Retinal pigment epithelial cell (primary cell): Measurements from ENCODE around the gene ZNF283.

Source experiments
- DNase-seq: peaks from one replicate; pipeline ENCODE4 v3.0.0-alpha.2; 2010; ENCODE audit warnings: low read depth
- H3K4me3 ChIP-seq: 2 replicates; pipeline ENCODE4 v1.5.1; 2011; ENCODE audit warnings: mild to moderate bottlenecking, low read length, control low read depth, moderate library complexity
- CTCF ChIP-seq: conservative IDR thresholded peaks from 2 replicates; pipeline ENCODE4 v1.5.1; 2011; ENCODE audit warnings: low read depth, low read length, control low read depth, inconsistent platforms

The ZNF283 gene

DNA sequence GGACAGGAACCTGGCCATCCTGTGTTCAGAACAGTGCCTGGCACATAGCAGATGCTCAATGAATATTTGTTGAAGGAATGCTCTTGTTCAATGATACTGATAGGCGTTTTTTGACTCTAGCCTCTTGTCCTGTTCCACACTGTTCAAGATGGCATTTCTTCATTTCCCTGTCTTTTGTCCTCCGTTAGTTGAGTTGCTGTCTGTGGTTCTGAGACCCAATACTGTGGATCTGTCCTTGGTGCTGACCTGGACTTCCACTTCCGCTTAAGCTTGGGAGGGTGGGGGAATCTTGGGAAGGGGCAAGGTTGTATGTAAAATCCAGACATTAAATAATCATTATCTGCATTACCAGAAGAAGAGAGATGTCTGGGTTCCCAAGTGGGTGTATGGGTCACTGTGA lies 38.1 kb upstream of the ZNF283 start:
- H3K4me3 ChIP-seq = no peak overlapping the region
- TF ChIP-seq CTCF = no peak
- no peak for DNase-seq

DNA sequence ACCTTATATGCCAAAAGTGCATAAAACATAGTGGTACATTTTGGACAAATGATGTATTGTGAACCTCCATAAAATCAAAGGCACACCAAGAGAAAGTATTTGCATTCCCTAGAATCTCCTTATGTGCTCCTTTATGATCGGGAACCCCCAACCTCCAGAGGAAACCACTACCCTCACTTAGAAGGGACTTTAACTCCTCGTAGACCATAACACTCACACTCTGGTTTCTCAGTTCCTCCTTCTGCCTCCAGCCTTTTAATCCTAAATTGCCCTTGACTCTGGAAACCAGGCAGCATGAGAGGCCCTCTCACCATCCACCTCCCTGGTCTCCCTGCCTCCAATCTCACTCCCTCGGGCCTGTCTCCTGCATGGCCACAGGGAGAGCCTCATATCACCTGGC lies 36.5 kb upstream of the ZNF283 start:
- DNase-seq = no peak
- no peak for TF ChIP-seq CTCF
- no peak overlapping the region for H3K4me3 ChIP-seq

DNA sequence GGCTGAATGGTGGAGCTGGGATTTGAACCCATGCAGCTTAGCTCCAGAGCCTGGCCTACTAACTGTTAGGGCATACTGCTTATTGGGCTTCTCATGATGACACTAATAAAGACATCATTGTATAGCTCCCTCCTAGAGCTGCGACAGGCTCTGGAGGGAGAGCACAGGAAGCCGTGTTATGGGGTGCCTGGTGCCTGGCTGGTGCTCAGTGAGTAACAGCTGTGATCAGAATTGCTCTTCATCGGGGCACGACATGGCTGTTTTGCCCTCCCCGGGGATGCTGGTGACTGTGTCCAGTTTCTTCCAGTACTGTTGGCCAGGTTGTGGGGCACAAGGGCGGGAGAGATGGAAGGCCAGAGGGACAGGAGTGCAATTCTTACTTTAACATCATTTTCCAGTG lies 30.0 kb upstream of the ZNF283 start:
- TF ChIP-seq CTCF = no peak
- H3K4me3 ChIP-seq = no peak overlapping the region
- no peak for DNase-seq

- no peak for TF ChIP-seq CTCF
- no peak for DNase-seq
- H3K4me3 ChIP-seq = no peak overlapping the region
These were observed 29.6 kb upstream of the ZNF283 start for GRCh38 chr19:43797556-43797955.

DNA sequence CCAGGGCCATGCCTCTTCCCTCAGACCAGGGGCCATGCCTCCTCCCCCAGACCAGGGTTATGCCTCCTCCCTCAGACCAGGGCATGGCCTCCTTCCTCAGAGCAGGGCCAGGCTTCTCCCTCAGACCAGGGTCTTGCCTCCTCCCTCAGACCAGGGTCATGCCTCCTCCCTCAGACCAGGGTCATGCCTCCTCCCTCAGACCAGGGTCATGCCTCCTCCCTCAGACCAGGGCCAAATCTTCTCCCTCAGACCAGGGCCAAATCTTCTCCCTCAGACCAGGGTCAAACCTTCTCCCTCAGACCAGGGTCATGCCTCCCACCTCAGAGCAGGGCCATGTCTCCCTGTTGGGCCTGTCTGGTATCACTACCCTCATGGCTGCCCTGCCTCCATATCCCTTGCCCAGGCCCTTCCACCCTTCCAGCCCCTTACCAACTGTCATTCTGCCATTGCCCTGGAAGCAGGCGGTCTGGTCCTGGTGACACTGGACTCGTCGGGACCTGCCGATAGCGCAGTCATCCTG lies 29.0 kb upstream of the ZNF283 start:
- no peak for TF ChIP-seq CTCF
- H3K4me3 ChIP-seq = peak overlapping the region; percentile 43

DNA sequence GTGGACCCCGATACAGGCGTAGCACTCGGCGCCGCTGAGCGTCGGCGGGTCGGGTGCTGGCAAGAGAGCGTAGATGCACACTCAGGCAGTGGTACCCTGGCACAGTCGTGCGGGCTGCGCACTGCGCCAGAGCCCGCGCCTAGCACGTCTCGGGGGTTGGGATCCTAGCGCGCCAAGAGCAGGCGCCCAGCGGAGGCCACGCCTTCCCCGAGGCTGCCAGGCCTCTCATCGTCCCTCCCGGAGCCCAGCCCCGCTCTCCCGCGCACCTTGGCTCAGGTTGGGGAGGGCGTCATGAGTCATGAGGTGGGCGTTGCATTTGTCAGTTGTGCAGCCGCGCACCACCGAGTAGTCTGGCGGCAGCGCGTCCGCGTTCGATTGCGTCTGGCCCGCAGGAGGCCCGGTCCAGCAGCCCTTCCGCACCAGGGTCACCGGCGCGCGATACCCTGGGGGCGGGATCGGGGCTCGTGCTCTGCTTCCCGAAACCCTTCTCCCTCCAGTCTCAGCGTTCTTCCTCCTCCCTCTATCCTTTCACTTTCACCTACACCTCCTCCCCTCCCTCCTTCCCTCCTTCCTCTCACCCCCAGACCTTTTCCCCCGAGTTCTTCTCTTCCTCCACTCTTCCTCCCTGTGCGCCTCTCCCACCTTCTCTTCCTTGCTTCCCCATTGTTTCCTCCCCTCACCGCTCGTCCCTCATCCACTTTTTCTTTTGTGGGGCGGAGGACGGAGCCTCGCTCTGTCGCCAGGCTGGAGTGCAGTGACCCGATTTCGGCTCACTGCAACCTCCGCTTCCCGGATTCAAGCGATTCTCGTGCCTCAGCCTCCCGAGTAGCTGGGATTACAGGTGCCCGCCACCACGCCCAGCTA lies 28.3 kb upstream of the ZNF283 start:
- H3K4me3 ChIP-seq = peak overlapping the region; percentile 43
- no peak for TF ChIP-seq CTCF
- no peak for DNase-seq

More for the DNA sequence above, 29.0 kb upstream of the ZNF283 start:
- DNase-seq = no peak
